GM12875 (cell line): Measurements from ENCODE around the gene DHRS7B.

Experiments used
- H3K4me3 ChIP-seq: one replicate; pipeline ENCODE4 v1.5.1; 2011; ENCODE audit warnings: low read depth, low read length, control low read depth
- TF ChIP-seq, protein P1 (sequence below): IDR thresholded peaks from 2 replicates; pipeline ENCODE4 v1.5.1; 2011; ENCODE audit warnings: low read depth, mild to moderate bottlenecking, control low read depth, inconsistent platforms, low read length, moderate library complexity, borderline replicate concordance; ENCODE audit not compliant: insufficient read depth

Gene DHRS7B

DNA sequence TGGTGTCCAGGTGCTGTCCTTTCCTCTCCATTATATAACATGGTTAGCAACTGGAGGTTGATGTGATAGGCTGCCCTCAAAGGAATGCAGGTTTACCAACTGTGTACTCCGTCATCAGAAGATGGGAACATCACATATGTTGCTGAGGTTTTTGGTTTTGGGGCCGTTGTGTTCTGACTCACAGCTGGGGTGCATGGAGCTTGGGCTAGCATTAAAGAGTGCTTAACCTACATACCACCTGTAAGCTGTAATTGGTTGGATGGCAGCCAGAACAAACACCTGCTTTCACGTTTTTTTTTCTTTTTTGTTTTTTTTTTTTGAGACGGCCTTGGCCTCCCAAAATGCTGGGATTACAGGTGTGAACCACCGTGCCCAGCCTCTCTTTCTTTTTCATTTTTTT lies 66.3 kb downstream of the DHRS7B start:
- TF ChIP-seq, protein P1, sequence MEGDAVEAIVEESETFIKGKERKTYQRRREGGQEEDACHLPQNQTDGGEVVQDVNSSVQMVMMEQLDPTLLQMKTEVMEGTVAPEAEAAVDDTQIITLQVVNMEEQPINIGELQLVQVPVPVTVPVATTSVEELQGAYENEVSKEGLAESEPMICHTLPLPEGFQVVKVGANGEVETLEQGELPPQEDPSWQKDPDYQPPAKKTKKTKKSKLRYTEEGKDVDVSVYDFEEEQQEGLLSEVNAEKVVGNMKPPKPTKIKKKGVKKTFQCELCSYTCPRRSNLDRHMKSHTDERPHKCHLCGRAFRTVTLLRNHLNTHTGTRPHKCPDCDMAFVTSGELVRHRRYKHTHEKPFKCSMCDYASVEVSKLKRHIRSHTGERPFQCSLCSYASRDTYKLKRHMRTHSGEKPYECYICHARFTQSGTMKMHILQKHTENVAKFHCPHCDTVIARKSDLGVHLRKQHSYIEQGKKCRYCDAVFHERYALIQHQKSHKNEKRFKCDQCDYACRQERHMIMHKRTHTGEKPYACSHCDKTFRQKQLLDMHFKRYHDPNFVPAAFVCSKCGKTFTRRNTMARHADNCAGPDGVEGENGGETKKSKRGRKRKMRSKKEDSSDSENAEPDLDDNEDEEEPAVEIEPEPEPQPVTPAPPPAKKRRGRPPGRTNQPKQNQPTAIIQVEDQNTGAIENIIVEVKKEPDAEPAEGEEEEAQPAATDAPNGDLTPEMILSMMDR = no peak
- H3K4me3 ChIP-seq = no peak overlapping the region

DNA sequence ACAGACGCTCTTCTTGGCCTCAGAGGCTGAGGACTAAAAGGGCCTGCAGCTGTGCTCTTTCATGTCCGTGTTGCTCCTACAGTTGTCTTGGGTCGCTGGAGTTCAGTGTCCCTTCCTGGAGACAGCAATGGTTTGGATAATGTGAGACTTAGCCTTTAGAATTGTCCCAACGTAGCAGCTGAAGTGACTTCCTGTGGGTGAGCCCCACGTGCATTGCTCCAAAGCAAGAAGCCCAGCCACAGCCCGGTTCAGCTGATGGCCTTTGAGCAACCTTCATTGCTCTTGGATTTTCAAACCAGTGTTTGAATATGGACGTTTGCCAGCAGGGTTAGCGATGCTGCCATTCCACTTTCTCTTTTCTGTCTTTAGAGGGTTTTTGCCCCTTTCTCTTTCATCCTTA lies 67.5 kb downstream of the DHRS7B start:
- TF ChIP-seq, protein P1 = no peak
- H3K4me3 ChIP-seq = no peak overlapping the region

DNA sequence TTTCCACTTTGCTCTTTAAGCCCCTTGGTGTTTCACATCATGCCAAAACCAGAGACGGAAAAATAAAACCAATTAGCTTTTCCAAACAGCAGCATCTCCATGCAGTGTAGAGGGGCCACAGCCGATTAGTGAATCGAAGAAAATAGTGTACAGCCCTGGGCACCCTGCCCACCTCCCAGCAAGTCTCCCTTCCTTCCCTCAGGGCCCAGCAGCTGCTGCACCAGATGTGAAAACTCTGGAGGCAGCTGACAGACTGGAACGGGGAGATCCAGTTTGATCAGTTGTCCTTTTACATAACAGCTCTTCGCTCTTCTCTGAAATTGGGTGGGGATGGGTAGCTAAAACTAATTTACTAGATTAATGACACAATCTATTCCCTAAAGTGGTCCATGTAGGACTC lies 67.9 kb downstream of the DHRS7B start:
- H3K4me3 ChIP-seq = no peak overlapping the region
- TF ChIP-seq, protein P1 = no peak

DNA sequence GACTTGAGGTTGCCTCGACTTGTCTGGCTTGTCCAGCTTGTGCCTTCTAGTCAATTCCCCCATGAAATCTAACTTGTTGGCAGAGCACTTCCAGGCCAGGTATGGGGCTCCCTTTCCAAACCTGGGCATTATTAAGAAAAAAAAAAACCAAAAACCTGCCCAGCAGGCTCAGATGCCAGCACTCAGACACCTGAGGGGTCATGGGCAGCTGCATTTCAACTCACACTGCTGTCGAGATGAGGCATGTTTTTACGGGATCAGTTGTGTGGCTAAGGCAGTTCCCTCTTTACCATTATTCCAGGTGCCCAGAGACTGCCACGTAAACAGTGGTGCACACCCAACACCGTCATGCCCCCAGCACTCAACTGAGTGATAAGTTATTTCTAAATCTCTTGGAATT lies 69.4 kb downstream of the DHRS7B start:
- TF ChIP-seq, protein P1 = no peak
- no peak overlapping the region for H3K4me3 ChIP-seq

DNA sequence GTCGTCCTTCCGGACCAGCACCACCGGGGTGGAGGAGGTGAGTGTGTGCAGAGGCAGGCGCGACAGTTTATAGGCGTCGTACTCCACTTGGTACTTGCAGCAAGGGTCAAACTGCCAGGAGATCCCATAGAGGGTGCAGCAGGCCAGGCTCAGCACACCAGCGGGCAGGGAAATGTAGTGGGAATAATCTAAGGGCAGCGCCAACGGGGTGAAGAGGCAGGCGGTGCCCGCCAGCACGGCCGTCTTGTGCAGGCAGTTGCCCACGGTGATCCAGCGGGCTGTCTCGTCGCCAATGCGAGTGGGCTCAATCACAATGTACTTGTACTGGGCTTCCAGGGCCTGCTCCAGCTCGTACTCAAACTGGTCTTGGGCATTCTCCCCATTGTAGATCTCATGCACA lies 71.6 kb downstream of the DHRS7B start:
- H3K4me3 ChIP-seq = no peak overlapping the region
- TF ChIP-seq, protein P1 = no peak

DNA sequence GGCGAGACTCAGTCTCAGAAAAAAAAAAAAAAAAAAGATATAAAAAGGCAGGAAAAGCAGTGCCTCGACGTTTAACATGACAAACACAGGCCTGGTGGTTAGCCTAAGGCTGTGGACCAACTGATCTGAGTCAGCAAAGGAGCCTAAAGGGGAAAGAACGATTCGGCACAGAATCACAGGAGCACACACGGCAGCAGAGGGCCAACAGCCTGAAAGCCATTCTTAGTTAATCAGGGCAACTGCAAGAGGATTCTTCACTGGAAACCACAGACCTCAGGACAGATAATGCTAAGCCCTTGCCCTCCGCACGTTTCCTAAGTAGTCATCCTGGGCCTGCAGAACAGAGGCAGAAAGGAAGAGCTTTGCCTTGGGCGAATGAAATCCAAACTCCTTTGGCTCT lies 72.5 kb downstream of the DHRS7B start:
- no peak overlapping the region for H3K4me3 ChIP-seq
- TF ChIP-seq, protein P1 = no peak

DNA sequence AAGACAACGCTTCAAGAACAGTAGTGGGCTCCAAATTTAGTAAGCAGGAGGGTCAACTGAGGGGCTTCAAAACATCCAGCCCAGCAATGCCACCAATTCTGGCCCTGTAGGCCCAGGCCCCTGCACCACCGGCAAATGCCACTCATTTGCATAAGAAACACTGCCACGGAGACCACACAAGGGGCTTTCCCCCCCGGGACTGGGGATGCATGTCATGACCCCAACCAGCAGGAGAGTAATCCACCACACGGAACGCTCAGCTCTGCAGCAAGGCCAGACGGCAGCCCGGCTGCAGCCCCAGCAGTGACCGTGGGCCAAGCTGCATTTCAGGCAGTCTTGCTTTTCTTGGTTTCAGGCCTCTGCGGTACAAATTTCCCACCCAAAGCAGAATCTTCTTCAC lies 73.1 kb downstream of the DHRS7B start:
- TF ChIP-seq, protein P1 = no peak
- no peak overlapping the region for H3K4me3 ChIP-seq
